BLaER1 treated with 17β-estradiol and CSF1 and Interleukin-3, amounts not matched to agents 10 nM and 100 nM (cell line): ENCODE measurements around the gene PVR.

ENCODE experiments used
- H3K27ac ChIP-seq, 11 experiments: shearing (Covaris generic); formaldehyde crosslinking; 2 replicates each; pipeline ENCODE4 v1.8.1; 2022
- H3K27me3 ChIP-seq, 11 experiments: shearing (Covaris generic); formaldehyde crosslinking; 2 replicates each; pipeline ENCODE4 v1.8.1; 2022
- H3K36me3 ChIP-seq, 11 experiments: shearing (Covaris generic); formaldehyde crosslinking; 2 replicates each; pipeline ENCODE4 v1.8.1; 2022
- H3K4me1 ChIP-seq, 10 experiments: shearing (Covaris generic); formaldehyde crosslinking; 2 replicates each; pipeline ENCODE4 v1.8.1; 2022
- H3K4me2 ChIP-seq, 11 experiments: shearing (Covaris generic); formaldehyde crosslinking; 2 replicates each; pipeline ENCODE4 v1.8.1; 2022
- H3K4me3 ChIP-seq, 10 experiments: shearing (Covaris generic); formaldehyde crosslinking; 2 replicates each; pipeline ENCODE4 v1.8.1; 2022
- H3K9ac ChIP-seq, 11 experiments: shearing (Covaris generic); formaldehyde crosslinking; 2 replicates each; pipeline ENCODE4 v1.8.1; 2022
- H3K9me3 ChIP-seq, 11 experiments: shearing (Covaris generic); formaldehyde crosslinking; replicated peaks in 1 of 11; 2 replicates each; pipeline ENCODE4 v1.8.1; 2022
- H4K20me1 ChIP-seq, 11 experiments: shearing (Covaris generic); formaldehyde crosslinking; 2 replicates each; pipeline ENCODE4 v1.8.1; 2022
- Cebpa-rat ChIP-seq, 11 experiments: shearing (Covaris generic); IDR thresholded peaks; 2 replicates each; pipeline ENCODE4 v1.8.1; 2022

Gene PVR

GRCh38 chr19:44684892-44685863 lies 41.5 kb downstream of the PVR start:
- H3K36me3 ChIP-seq: no peaks in the 10 kb centered on the region
- H3K9ac ChIP-seq: peak overlapping the region in 6 of 11 experiments; percentile 32 to 69 (median 48); a peak in 13 of 22 replicates
- peak overlapping the region in 9 of 11 experiments; percentile 8 to 85 (median 64); a peak in 18 of 22 replicates for H3K27ac ChIP-seq
- no peaks in the 10 kb centered on the region for H3K27me3 ChIP-seq
- no peak for TF ChIP-seq Cebpa-rat (IDR thresholded peaks at IDR 0.05)
- H3K9me3 ChIP-seq: no peaks in the 10 kb centered on the region
- peak overlapping the region in 5 of 10 experiments; percentile 2 to 33 (median 14); a peak in 5 of 20 replicates for H3K4me3 ChIP-seq
- H3K4me2 ChIP-seq: peak overlapping the region; percentile 40 to 93 (median 77)
- H4K20me1 ChIP-seq: no peaks in the 10 kb centered on the region
- H3K4me1 ChIP-seq: peaks cover 16 to 83% (median 64%) of the 10 kb centered on the region in 10 experiments

- no peaks in the 10 kb centered on the region for H4K20me1 ChIP-seq
- no peak for TF ChIP-seq Cebpa-rat (IDR thresholded peaks at IDR 0.05)
- H3K27me3 ChIP-seq: no peaks in the 10 kb centered on the region
- no peaks in the 10 kb centered on the region for H3K36me3 ChIP-seq
- peak overlapping the region in 7 of 11 experiments; percentile 9 to 69 (median 42); a peak in 11 of 22 replicates for H3K9ac ChIP-seq
- H3K4me3 ChIP-seq: peak overlapping the region in 5 of 10 experiments; percentile 1 to 37 (median 2); a peak in 4 of 20 replicates
- peaks cover 17 to 90% (median 67%) of the 10 kb centered on the region in 10 experiments for H3K4me1 ChIP-seq
- peak overlapping the region in 9 of 11 experiments; percentile 8 to 85 (median 64); a peak in 18 of 22 replicates for H3K27ac ChIP-seq
- no peaks in the 10 kb centered on the region for H3K9me3 ChIP-seq
- peak overlapping the region; percentile 40 to 93 (median 77) for H3K4me2 ChIP-seq
These were observed 42.2 kb downstream of the PVR start for GRCh38 chr19:44685877-44686276.

GRCh38 chr19:44686896-44687295 lies 43.2 kb downstream of the PVR start:
- H3K36me3 ChIP-seq: no peaks in the 10 kb centered on the region
- no peak for TF ChIP-seq Cebpa-rat (IDR thresholded peaks at IDR 0.05)
- H3K27me3 ChIP-seq: no peaks in the 10 kb centered on the region

GRCh38 chr19:44687888-44688287 lies 44.2 kb downstream of the PVR start:
- H3K4me1 ChIP-seq: peaks cover 37 to 100% (median 82%) of the 10 kb centered on the region in 10 experiments

More at GRCh38 chr19:44686896-44687295, 43.2 kb downstream of the PVR start:
- Histone ChIP-seq H3K4me3 (peak overlapping the region in 1 of 10 experiments; percentile 37; a peak in 1 of 20 replicates), H3K4me1 (peaks cover 27 to 100% (median 78%) of the 10 kb centered on the region in 10 experiments), H3K4me2 (peak overlapping the region in 6 of 11 experiments; percentile 77 to 93 (median 82); a peak in 12 of 22 replicates), H3K9me3 (no peaks in the 10 kb centered on the region), H3K9ac (0 out of 22 replicates have a peak overlapping the region, but pooled peaks of 1 of the 11 experiments have one; percentile 54), H3K27ac (peak overlapping the region in 5 of 11 experiments; percentile 8 to 85 (median 77); a peak in 5 of 22 replicates), H4K20me1 (no peaks in the 10 kb centered on the region)

GRCh38 chr19:44689290-44690130 lies 45.8 kb downstream of the PVR start:
- Histone ChIP-seq H3K36me3 (no peaks in the 10 kb centered on the region), H3K4me2 (peak overlapping the region in 8 of 11 experiments; percentile 26 to 93 (median 58); a peak in 13 of 22 replicates), H3K9ac (no peak overlapping the region), H3K27ac (no peak overlapping the region; a peak in 1 of 22 replicates), H4K20me1 (no peaks in the 10 kb centered on the region), H3K4me3 (no peak overlapping the region), H3K4me1 (peaks cover 37 to 93% (median 71%) of the 10 kb centered on the region in 10 experiments), H3K27me3 (no peaks in the 10 kb centered on the region), H3K9me3 (no peaks in the 10 kb centered on the region)
- TF ChIP-seq Cebpa-rat (IDR thresholded peaks at IDR 0.05): no peak

More at GRCh38 chr19:44687888-44688287, 44.2 kb downstream of the PVR start:
- no peak for TF ChIP-seq Cebpa-rat (IDR thresholded peaks at IDR 0.05)
- H3K9ac ChIP-seq: 0 out of 22 replicates have a peak overlapping the region, but pooled peaks of 1 of the 11 experiments have one; percentile 23
- H3K27ac ChIP-seq: peak overlapping the region in 1 of 11 experiments; percentile 54; a peak in 2 of 22 replicates
- no peaks in the 10 kb centered on the region for H4K20me1 ChIP-seq
- H3K4me3 ChIP-seq: no peak overlapping the region
- H3K27me3 ChIP-seq: no peaks in the 10 kb centered on the region
- H3K9me3 ChIP-seq: no peaks in the 10 kb centered on the region
- no peaks in the 10 kb centered on the region for H3K36me3 ChIP-seq
- peak overlapping the region in 5 of 11 experiments; percentile 77 to 93 (median 83); a peak in 10 of 22 replicates for H3K4me2 ChIP-seq

- no peak for TF ChIP-seq Cebpa-rat (IDR thresholded peaks at IDR 0.05)
- Histone ChIP-seq H4K20me1 (no peaks in the 10 kb centered on the region), H3K27ac (no peak overlapping the region; a peak in 1 of 22 replicates), H3K4me1 (peaks cover 34 to 90% (median 65%) of the 10 kb centered on the region in 10 experiments), H3K4me3 (no peak overlapping the region), H3K9me3 (no peaks in the 10 kb centered on the region), H3K4me2 (peak overlapping the region in 5 of 11 experiments; percentile 55 to 93 (median 77); a peak in 10 of 22 replicates), H3K9ac (no peak overlapping the region), H3K27me3 (no peaks in the 10 kb centered on the region), H3K36me3 (no peaks in the 10 kb centered on the region)
These were observed 46.4 kb downstream of the PVR start for GRCh38 chr19:44690131-44690440.

GRCh38 chr19:44692379-44692721 lies 48.6 kb downstream of the PVR start:
- Histone ChIP-seq H3K27ac (peak overlapping the region in 4 of 11 experiments; percentile 52 to 82 (median 71); a peak in 9 of 22 replicates), H3K4me3 (peak overlapping the region in 3 of 10 experiments; percentile 29 to 44 (median 34); a peak in 3 of 20 replicates), H3K4me2 (peak overlapping the region; percentile 58 to 95 (median 79)), H3K4me1 (peaks cover 30 to 90% (median 49%) of the 10 kb centered on the region in 10 experiments), H3K9me3 (no peaks in the 10 kb centered on the region), H3K9ac (peak overlapping the region in 7 of 11 experiments; percentile 41 to 70 (median 48); a peak in 7 of 22 replicates), H3K27me3 (0 out of 22 replicates have a peak, but pooled peaks cover 0 to 1% (median 0%) of the 10 kb centered on the region in 11 experiments), H4K20me1 (no peaks in the 10 kb centered on the region), H3K36me3 (no peaks in the 10 kb centered on the region)
- no peak for TF ChIP-seq Cebpa-rat (IDR thresholded peaks at IDR 0.05)

- H3K4me2 ChIP-seq: peak overlapping the region in 2 of 11 experiments; percentile 31 to 35; a peak in 1 of 22 replicates
- H4K20me1 ChIP-seq: no peaks in the 10 kb centered on the region
- peaks cover 44 to 80% (median 49%) of the 10 kb centered on the region in 10 experiments for H3K4me1 ChIP-seq
- no peak for TF ChIP-seq Cebpa-rat (IDR thresholded peaks at IDR 0.05)
- H3K27me3 ChIP-seq: 0 out of 22 replicates have a peak, but pooled peaks cover 0 to 4% (median 0%) of the 10 kb centered on the region in 11 experiments
- H3K4me3 ChIP-seq: no peak overlapping the region
- no peaks in the 10 kb centered on the region for H3K36me3 ChIP-seq
- H3K9me3 ChIP-seq: no peaks in the 10 kb centered on the region
- H3K27ac ChIP-seq: no peak overlapping the region
- no peak overlapping the region for H3K9ac ChIP-seq
These were observed 50.5 kb downstream of the PVR start for GRCh38 chr19:44694184-44694579.
